AG09319 (cell line): ENCODE data around the gene RENBP.

Experiments used
- DNase-seq: peaks from one replicate; pipeline ENCODE4 v3.0.0-alpha.2; 2010; ENCODE audit warnings: low read depth; ENCODE audit errors: extremely low read depth
- TF ChIP-seq, protein P1 (sequence below): IDR thresholded peaks from 2 replicates; pipeline ENCODE4 v1.5.1; 2011; ENCODE audit warnings: low read depth, mild to moderate bottlenecking, inconsistent platforms, low read length, moderate library complexity

The RENBP gene

DNA sequence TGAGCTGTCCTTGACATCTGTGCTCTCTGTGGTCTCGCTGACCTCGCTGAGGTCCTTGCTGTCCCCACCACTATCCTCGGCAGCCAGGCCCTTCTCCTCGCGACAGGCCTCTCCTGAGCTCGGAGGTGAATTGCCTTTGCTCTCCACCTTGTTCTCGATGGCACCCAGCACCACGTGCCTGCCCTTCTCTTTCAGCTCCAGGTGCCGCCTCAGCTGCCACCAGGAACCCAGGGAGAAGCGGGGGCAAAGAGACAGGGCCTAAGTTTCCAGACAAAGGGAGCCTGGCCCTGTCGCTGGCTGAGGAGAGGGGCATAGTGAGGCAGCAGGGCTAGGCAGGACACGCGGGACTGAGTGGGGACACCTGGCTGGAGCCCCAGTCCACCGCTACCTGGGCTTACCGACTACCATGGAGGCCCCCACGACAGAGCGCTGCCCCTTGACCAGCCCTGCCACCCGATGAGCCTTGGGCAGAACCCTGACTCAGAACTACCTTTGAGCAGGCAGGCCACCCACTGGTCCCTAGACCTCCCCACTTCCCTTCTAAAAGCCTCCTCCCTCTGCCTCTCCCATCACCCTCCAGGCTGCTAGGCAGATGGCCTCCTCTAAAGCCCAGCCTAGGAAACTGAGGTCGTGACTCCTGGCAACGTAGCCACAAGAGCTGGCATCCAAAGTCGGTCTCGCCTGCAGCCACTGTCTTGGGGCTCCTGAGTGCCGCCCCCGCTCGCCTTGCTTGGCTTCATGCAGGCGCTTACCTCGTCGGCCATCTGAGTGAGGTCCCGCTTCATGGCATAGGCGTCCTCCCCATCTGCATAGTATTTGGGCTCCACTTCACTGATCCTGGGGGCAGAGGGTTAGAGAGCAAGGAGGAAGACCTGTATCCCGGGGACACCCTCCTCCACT lies 14.2 kb downstream of the RENBP start:
- no peak for DNase-seq
- TF ChIP-seq, protein P1, sequence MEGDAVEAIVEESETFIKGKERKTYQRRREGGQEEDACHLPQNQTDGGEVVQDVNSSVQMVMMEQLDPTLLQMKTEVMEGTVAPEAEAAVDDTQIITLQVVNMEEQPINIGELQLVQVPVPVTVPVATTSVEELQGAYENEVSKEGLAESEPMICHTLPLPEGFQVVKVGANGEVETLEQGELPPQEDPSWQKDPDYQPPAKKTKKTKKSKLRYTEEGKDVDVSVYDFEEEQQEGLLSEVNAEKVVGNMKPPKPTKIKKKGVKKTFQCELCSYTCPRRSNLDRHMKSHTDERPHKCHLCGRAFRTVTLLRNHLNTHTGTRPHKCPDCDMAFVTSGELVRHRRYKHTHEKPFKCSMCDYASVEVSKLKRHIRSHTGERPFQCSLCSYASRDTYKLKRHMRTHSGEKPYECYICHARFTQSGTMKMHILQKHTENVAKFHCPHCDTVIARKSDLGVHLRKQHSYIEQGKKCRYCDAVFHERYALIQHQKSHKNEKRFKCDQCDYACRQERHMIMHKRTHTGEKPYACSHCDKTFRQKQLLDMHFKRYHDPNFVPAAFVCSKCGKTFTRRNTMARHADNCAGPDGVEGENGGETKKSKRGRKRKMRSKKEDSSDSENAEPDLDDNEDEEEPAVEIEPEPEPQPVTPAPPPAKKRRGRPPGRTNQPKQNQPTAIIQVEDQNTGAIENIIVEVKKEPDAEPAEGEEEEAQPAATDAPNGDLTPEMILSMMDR, result no peak

DNA sequence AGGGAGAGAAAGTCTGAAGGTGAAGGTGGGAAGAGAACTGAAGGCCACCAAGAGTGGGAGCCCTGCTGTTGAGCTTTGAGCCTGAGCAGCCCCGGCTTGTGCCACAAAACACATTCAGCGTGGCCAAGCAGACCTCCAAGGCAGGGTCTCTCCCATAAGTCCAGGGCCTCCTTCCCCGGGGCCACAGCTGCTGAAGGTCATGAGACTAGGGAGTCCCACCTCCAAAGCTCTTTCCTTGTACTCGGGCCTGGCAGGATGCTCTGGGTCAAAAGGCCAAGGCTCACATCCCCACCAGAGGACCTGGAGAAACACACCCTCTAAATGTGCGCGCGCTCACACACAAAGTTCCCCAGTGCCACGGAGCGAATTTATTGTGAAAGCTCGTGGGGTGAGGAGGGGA lies 14.9 kb downstream of the RENBP start:
- no peak for DNase-seq
- TF ChIP-seq, protein P1, result no peak

DNA sequence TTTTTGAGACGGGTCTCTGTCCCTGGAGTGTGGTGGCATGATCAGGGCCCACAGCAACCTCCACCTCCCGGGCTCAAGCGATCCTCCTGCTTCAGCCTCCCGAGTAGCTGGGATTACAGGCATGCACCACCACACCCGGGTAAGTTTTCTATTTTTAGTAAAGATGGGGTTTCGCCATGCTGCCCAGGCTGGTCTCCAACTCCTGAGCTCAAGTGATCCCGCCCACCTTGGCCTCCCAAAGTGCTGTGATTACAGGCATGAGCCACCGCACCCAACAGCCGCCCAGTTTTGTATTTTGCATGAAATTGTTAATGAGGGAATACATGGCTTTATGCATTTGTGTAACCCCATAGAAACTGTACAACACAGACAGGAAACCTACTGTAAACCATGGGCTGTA lies 15.6 kb downstream of the RENBP start:
- DNase-seq, result no peak
- TF ChIP-seq, protein P1, result no peak

DNA sequence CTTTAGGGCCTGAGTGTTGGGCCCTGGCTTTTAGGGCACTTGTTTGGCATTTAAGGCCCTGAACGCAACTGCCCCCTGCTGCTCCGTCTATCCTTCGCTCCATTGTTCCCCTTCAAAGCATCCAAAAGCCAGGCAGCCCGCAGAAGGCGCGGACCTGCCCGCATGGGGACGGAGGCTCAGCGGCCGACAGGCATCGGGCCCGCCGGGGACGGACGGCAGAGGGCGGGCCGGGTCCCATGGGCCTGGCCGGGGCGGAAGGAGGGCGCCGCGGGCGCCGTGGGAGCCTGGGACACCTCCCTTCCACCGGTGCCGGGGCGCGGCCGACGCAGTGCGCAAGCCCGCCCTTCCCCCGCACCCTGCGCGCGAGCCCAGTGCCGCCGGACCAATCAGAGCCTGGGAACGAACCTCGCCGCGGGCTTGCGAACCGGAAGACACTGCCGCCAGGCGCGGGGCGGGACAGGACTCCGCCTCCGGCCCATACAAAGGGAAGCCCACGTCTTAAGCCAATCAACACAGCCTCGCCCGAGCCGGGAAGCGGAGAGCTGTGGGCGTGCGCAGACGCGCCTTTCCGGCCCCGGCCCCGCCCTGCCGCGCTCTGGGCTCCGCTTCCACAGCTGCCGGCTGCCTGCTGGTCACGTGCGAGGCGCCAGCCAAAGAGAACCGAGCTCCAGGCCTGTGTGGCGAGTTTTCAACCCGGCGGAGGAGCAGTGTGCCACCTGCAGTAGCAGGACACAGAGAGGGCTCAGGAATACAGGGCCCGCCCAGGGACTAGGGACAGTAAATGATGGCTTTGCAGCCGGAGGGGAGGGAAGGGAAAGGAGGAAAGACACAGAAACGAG lies 16.3 kb downstream of the RENBP start:
- TF ChIP-seq, protein P1, result peak; percentile 21
- peak; percentile 95 for DNase-seq

DNA sequence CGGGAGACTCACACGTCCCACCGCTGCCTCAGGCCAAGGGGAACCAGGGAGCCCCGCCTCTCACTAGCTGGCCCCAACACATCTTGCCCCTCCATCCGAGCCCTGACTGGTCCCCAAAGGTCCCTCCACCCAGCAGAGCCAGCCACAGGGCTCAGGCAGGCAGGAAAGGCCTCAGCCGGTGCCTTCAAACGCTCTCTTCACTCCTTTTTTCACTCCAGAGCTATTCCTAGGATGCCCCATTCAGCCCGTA lies 16.8 kb downstream of the RENBP start:
- TF ChIP-seq, protein P1, result no peak
- DNase-seq, result no peak

DNA sequence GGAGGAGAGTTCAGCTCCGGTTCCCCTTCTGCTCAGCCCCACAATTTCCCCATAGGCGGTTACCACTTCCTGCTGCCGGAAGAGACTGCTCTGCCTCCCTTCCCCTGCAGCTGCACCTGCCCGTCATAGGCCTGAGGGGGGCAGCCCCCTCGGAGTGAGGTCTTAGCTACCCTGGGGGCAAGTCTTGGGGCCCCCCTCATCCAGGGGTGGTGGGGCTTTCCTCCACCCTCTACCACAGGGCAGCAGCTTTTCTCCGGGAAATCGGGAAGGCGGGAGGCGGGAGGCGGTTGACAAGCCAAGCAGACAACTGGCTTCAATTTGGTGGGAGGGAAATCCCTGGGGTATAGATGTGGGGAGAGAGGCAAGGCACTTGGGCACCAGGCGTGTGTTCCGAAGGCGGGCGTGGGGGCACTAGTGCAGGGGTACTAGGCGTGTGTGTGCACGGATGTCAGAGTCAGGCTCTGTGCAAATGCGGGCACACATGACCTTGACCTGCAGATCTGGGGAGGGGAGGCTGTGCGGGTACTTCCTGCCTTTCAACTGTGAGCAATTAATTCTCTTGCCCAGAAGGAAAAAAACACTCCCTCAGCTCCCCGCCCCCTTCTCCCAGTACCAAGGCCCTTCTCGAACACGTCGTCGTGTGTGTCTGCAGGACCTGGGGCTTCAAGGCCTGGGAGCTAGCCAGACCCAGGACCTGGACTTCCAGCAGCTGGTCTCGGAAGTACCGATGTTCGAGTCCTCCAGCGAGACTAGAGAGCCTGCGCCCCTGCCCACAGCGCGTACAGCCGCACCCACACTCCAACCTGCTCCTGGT lies 17.4 kb downstream of the RENBP start:
- peak; percentile 7 for DNase-seq
- TF ChIP-seq, protein P1, result no peak
